ENCODE measurements around the gene CLEC18B. TPM values are rescaled to one million over a fixed set of nuclear protein-coding genes. Genes with fewer than 3 reads are reported as not detected.

CLEC18B gene
- 0.92 and 3.9 TPM in 2 replicates for total RNA-seq

DNA sequence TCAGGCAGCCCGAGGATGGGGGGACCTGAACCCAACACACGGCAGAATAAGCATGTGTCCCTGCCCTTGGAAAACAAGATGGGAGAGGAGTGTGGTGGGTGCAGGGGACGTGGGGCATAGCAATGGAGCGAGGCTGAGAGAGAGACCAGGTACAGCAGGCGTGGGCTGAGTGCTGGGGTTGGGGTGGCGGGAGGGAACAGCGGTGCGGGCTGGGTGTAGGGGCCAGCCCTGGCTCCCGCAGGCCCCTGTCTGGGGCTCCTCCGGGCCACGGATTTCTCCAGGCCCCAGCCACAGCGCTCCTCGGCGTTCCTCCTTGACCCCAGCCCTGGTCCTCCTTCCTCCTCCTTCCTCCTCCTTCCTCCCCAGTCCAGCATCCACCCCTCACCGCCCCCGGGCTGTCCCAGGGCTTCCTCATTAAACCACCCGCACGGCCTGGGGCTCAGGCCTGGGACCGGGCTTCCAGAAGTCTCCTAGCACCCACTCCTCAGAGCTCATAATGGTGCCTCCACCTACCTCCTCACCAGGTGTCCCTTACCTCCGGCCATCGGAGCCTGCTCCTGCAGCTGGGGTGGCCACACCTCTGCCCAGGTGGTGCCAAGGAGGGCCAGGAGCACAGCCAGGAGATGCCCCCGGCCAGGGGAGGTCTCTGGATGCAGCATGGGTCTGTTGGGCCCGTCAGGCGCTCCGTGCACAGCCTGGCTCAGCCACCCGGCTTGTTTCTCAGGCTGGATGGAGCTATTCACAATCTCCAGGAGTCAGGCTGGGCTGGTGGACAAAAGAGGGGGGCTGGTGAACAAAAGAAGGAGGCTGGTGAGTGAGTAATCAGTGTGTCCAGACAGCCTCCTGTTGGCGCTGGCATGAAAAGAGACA, at the start of gene CLEC18B:
CLEC18B (minus strand) TSS at position 867 of the 870 bp plus-strand sequence; CDS start at position 659, 208 bp downstream.

Other genes with a start within 250 kb of the CLEC18B start
- 93.8 and 121 TPM in 2 replicates for gene PSMD7, start 124.7 kb downstream of the CLEC18B start, total RNA-seq
- not detected in 2 replicates for gene NPIPB15, start 45.2 kb downstream of the CLEC18B start, total RNA-seq
- gene GLG1, start 185.6 kb upstream of the CLEC18B start, total RNA-seq = 326 and 451 TPM in 2 replicates
- gene RFWD3, start 245.4 kb upstream of the CLEC18B start, total RNA-seq = 10.4 and 26.9 TPM in 2 replicates